ENCODE results near the gene MIF.
"Not testable (repeated sequence)": the region's sequence is repeated elsewhere in the genome, so short reads cannot be mapped to it uniquely, and the experiment has no call there.

The MIF gene

GRCh38 chr22:23938328-23939016 is 44.3 kb downstream of the MIF start:
- Mint-ChIP-seq H3K27me3 (no peaks in the 10 kb centered on the region), H3K4me1 (no peaks in the 10 kb centered on the region), H3K36me3 (no peaks in the 10 kb centered on the region), H3K4me3 (no peak overlapping the region), H3K27ac (no peak overlapping the region), H3K9me3 (no peaks in the 10 kb centered on the region)

DNA sequence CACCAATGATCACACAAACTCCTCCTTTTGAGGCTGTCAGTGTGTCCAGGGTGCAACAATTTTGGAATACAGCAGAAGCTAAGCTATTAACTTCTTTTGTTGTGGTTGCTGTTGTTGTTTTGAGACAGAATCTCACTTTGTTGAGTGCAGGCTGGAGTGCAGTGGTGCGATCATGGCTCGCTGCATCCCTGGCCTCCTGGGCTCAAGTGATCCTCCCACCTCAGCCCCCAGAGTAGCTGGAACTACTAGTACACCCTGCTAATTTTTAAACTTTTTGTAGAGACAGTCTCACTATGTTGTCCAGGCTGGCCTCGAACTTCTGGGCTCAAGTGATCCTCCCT is 44.8 kb downstream of the MIF start:
- no peak overlapping the region for H3K4me3 Mint-ChIP-seq
- H3K36me3 Mint-ChIP-seq: no peaks in the 10 kb centered on the region
- no peaks in the 10 kb centered on the region for H3K9me3 Mint-ChIP-seq

DNA sequence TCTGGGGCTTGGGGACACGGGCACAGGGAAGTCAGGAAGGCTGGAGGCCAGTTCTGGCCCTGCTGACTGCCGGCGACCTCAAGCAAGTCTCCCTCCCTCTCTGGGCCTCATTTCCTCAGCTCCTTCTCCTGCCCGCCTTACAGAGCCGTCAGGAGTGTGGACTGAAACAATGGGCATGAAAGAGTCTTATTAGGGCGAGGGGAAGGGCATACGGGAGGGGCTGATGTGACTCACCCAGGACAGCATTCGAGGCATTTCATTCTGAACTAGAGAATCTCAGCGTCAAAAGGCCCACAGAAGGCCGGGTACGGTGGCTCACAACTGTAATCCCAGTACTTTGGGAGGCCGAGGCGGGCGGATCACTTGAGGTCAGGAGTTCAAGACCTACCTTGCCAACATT is 46.0 kb downstream of the MIF start:
- not testable (repeated sequence) for H3K36me3 Mint-ChIP-seq, H3K4me3 Mint-ChIP-seq, H3K4me1 Mint-ChIP-seq, H3K27me3 Mint-ChIP-seq, H3K27ac Mint-ChIP-seq, H3K9me3 Mint-ChIP-seq

More for the DNA sequence above, 44.8 kb downstream of the MIF start:
- Mint-ChIP-seq H3K27me3 (no peaks in the 10 kb centered on the region), H3K27ac (no peak overlapping the region), H3K4me1 (no peaks in the 10 kb centered on the region)

All from activated naive CD4-positive, alpha-beta T cell treated with anti-CD3 and anti-CD28 coated beads, Interleukin-2, amount 50 U/mL, for 24 hours (primary cell).